Measurements from ENCODE around the gene OR10K2. TPM values are rescaled to one million over a fixed set of nuclear protein-coding genes. Genes with fewer than 3 reads are reported as not detected.

Gene OR10K2, protein sequence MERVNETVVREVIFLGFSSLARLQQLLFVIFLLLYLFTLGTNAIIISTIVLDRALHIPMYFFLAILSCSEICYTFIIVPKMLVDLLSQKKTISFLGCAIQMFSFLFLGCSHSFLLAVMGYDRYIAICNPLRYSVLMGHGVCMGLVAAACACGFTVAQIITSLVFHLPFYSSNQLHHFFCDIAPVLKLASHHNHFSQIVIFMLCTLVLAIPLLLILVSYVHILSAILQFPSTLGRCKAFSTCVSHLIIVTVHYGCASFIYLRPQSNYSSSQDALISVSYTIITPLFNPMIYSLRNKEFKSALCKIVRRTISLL
- not detected in 2 replicates for total RNA-seq

DNA sequence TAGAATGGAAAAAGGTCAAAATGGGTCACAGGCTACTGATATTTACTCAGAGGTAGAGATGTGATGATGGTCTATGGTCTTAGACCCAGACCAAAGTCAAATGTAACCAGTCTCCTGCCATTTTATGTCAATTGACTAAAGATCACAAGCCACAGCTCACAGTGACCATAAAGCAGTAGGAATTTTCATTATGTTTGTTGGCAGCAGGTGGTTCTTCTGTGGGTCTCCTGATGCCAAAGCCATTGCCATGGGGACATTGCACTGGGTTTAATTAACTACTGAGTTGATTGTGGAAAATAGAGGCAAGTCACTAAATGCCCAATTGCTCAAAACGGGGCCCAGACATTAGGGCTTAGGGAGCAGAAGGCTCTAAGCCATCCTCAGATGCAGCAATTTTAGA lies at the start of gene OR10K2:
OR10K2 (minus strand) TSS at position 101 of the 400 bp plus-strand sequence. CDS start 5,371 bp downstream, outside the sequence.

DNA sequence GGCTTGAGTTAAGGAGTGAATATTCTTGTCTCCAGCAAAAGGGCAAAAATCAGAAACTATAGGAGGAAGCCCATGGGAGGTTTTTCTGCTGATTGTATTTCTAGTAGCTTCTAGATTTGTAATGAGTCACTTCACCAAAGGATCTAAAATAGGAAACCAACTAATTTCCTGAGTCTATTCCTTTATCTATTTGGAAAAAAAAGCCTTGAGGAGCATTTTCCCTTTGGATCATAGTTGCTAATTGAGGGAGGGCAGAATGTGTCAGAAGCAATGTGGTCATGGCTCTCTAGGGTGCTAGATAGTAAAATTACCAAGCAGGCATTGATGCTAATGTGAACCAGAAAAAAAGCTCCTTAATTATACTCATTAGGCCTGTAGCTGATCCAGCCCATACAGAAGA lies 45.9 kb upstream of the OR10K2 start, which contains the start of gene OR10R2:
OR10R2 (plus strand) TSS at position 301 of the 400 bp plus-strand sequence. CDS start 106 bp downstream, outside the sequence.

DNA sequence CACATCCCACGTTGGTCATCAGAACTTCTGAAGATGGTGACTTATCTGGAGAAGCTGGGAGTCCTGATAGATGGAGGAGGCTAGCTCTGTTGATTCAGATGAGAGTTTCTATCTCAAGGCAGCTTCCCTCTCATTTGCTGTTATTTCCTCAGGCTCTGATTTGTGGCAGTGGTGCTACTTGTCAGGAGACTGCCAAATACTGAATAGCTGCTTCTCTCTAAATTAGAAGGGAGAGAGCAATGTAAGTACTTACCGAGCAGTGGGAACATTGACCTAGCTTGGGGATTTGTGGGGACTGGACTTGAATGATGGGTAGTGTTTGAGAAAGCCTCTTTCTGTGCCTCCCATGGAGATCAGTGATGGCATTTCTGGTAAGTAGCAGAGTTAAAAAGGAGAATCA lies 35.5 kb upstream of the OR10K2 start, which contains the start of gene OR10K1:
OR10K1 (plus strand) TSS at position 301 of the 400 bp plus-strand sequence. CDS start 3,728 bp downstream, outside the sequence.

DNA sequence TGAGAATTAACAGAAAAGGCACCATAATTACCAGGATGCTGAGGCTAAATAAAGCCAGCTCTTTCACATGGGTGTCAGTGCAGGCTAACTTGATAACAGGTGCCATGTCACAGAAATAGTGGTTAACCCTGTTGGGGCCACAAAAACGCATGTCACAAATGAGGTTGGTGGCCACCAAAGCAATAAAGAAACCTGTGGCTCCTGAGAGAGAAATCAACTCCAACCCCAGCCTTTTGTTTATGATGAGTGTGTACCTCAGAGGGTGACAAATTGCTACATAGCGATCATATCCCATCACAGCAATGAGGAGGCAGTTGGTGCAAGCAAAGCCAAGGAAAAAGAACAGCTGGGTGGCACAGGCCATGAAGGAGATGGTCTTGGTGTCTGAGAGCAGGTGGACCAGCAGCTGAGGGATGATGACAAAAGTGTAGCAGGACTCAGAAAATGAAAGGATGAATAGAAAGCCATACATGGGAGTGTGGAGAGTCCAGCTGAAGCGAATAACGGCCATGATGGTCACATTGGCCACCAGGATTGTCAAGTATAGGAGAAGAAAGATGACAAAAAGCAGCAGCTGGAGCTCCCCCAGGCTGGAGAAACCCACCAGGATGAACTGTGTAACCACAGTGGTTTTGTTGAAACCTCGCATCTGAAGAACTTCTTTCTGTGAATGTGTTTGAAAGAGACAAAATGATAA lies 27.1 kb downstream of the OR10K2 start, which contains the start of gene OR10T2:
OR10T2 (minus strand) TSS at position 649 of the 697 bp plus-strand sequence; CDS start at position 649, 0 bp downstream.

Other genes starting within 250 kb of the OR10K2 start
- gene CD1D, start 245.3 kb downstream of the OR10K2 start, total RNA-seq: 1.7 and 12.5 TPM in 2 replicates
- not detected in 2 replicates for gene CD1A, start 171.8 kb downstream of the OR10K2 start, total RNA-seq
- gene CD1C, start 136.3 kb downstream of the OR10K2 start, total RNA-seq: not detected in 2 replicates
- not detected in 2 replicates for gene CD1B, start 94.7 kb downstream of the OR10K2 start, total RNA-seq
- not detected in 2 replicates for gene CD1E, start 72.3 kb downstream of the OR10K2 start, total RNA-seq
- not detected in 2 replicates for gene OR10T2, start 26.8 kb downstream of the OR10K2 start, total RNA-seq
- gene OR10K1, start 35.6 kb upstream of the OR10K2 start, total RNA-seq: not detected in 2 replicates
- not detected in 2 replicates for gene OR10R2, start 46.0 kb upstream of the OR10K2 start, total RNA-seq
- not detected in 2 replicates for gene OR6Y1, start 128.2 kb upstream of the OR10K2 start, total RNA-seq
- gene OR6P1, start 144.3 kb upstream of the OR10K2 start, total RNA-seq: not detected in 2 replicates
- gene OR10X1, start 153.7 kb upstream of the OR10K2 start, total RNA-seq: not detected in 2 replicates
- not detected in 2 replicates for gene OR10Z1, start 179.0 kb upstream of the OR10K2 start, total RNA-seq

Data from pericardium fibroblast (primary cell).